Neural crest cell (in vitro differentiated cells): Measurements from ENCODE around the gene PODN. TPM values are rescaled to one million over a fixed set of nuclear protein-coding genes. Genes with fewer than 3 reads are reported as not detected.
A peak's percentile ranks its signal among the peaks of the same experiment; 100 is the strongest.

Source experiments
- DNase-seq: peaks from one replicate; pipeline ENCODE4 v3.0.0; 2021; ENCODE audit warnings: low read depth, mixed read lengths, low spot score
- H3K27ac Mint-ChIP-seq: one replicate; pipeline ENCODE4 v1.8.0; 2021; ENCODE audit warnings: mild to moderate bottlenecking, mixed read lengths; ENCODE audit not compliant: unreplicated experiment
- H3K27me3 Mint-ChIP-seq: 2 replicates; pipeline ENCODE4 v1.8.0; 2021; ENCODE audit warnings: low read depth, mild to moderate bottlenecking, mixed read lengths
- H3K36me3 Mint-ChIP-seq: 2 replicates; pipeline ENCODE4 v1.8.0; 2021; ENCODE audit warnings: low read depth, mild to moderate bottlenecking, mixed read lengths
- H3K4me1 Mint-ChIP-seq: 2 replicates; pipeline ENCODE4 v1.8.0; 2021; ENCODE audit warnings: mixed read lengths
- H3K4me3 Mint-ChIP-seq: one replicate; pipeline ENCODE4 v1.8.0; 2021; ENCODE audit warnings: mild to moderate bottlenecking, mixed read lengths
- H3K9me3 Mint-ChIP-seq: 2 replicates; pipeline ENCODE4 v1.8.0; 2021; ENCODE audit warnings: mixed read lengths
- CTCF ChIP-seq: fragments of 200-600 bp; sonication (generic); conservative IDR thresholded peaks from 2 replicates; pipeline ENCODE4 v1.5.0; 2021; ENCODE audit warnings: antibody characterized with exemption, mild to moderate bottlenecking
- total RNA-seq: library from RNA; stranded (reverse); gene quantifications from 2 replicates; pipeline ENCODE4 v1.2.1, GENCODE V29; 2021

Gene PODN
- total RNA-seq, 1 donor from 2014 or later, result 0.65 TPM

DNA sequence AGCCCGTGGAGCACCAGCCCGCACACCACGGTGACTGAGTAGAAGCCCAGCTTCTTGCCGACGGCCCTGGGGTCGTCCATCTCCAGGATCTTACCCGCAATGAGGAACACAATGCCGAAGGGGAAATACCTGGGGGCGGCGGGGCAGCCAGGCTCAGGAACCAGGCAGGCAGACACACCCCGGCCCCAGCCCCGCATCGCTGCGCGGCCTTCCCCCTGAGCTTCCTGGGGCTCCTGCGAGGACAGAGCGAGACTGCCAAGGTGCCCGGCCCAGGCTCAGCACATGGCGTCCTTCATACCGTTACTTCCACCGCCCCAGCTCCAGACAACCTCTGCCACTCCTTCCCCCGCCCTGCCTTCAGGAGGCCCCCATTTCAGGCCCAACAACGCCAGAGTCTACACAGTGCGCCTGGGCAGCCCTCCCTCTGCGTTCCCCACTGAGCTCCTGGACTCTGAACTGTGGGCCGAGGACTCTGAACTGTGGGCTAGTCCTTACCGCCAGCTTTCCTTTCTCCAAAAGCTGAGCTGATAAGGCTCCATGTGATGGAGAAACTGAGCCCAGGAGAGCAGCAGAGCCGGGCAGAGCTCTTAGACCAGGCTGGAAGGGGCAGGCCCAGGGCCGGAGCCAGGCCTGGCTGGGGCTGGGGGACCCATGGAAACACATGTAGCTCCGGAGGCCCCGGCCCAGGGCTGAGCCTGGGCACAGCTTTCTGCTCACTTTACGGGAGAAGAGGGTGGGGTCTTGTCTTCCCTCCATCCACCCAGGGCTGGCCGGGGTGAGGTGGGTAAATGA, 30.8 kb downstream of the PODN start:
- no peaks in the 10 kb centered on the region for H3K4me1 Mint-ChIP-seq
- no peak overlapping the region for H3K27ac Mint-ChIP-seq
- no peak overlapping the region for H3K4me3 Mint-ChIP-seq
- no peaks in the 10 kb centered on the region for H3K9me3 Mint-ChIP-seq
- DNase-seq, result no peak
- no peaks in the 10 kb centered on the region for H3K27me3 Mint-ChIP-seq
- TF ChIP-seq CTCF, result no peak
- no peaks in the 10 kb centered on the region for H3K36me3 Mint-ChIP-seq

- Mint-ChIP-seq H3K4me3 (no peak overlapping the region), H3K4me1 (no peaks in the 10 kb centered on the region), H3K36me3 (no peaks in the 10 kb centered on the region), H3K27ac (peak overlapping the region; percentile 12), H3K9me3 (no peaks in the 10 kb centered on the region), H3K27me3 (no peaks in the 10 kb centered on the region)
- DNase-seq, result no peak
- no peak for TF ChIP-seq CTCF
These were observed 31.4 kb downstream of the PODN start for GRCh38 chr1:53093451-53093754.

DNA sequence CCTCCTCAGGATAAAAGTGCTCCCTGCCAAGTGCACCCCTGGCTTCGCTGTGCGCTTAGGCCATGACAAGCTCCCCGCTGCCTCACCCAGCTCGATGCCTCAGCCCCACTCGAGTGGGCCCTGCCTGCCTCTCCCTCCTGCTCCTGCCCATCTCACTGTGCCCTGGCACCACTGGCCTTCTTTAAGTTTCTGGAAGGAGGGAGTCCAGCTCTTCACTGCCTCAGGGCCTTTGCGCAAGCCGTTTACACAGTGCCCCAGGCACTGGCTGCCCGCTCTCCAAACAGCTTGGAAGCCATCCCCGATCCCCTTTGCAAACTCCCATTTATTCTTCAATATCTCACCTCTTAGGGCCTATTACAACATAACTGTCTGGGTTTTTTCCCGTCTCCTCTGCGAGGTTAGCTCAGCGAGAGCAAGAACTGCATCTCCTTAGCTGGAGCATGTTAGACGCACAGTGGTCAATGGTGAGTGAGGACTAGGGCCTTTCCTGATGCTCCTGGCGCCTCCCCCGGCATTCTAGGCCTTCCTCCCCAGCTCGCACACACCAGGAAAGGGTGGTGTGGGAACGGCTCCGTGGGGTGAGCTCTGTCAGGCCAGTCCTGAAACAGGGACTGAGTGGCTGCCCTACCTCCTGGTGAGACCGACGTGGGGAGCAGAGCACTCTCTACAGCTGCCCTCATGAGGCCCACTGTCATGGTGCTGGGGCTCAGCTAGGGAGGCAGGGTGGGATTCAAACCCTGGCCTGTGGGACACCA, 31.9 kb downstream of the PODN start:
- H3K4me3 Mint-ChIP-seq, result no peak overlapping the region
- no peak for DNase-seq
- H3K4me1 Mint-ChIP-seq, result no peaks in the 10 kb centered on the region
- no peaks in the 10 kb centered on the region for H3K27me3 Mint-ChIP-seq
- H3K9me3 Mint-ChIP-seq, result no peaks in the 10 kb centered on the region
- peak overlapping the region; percentile 12 for H3K27ac Mint-ChIP-seq
- no peaks in the 10 kb centered on the region for H3K36me3 Mint-ChIP-seq
- no peak for TF ChIP-seq CTCF

- H3K4me3 Mint-ChIP-seq, result no peak overlapping the region
- H3K36me3 Mint-ChIP-seq, result no peaks in the 10 kb centered on the region
- H3K4me1 Mint-ChIP-seq, result no peaks in the 10 kb centered on the region
These were observed 32.5 kb downstream of the PODN start for GRCh38 chr1:53094533-53094919.

GRCh38 chr1:53104289-53104913, 42.4 kb downstream of the PODN start:
- Mint-ChIP-seq H3K4me1 (peaks cover 27% of the 10 kb centered on the region), H3K9me3 (no peaks in the 10 kb centered on the region), H3K27ac (peak overlapping the region; percentile 81), H3K4me3 (peak overlapping the region; percentile 4), H3K36me3 (no peaks in the 10 kb centered on the region), H3K27me3 (no peaks in the 10 kb centered on the region)
- TF ChIP-seq CTCF, result no peak
- no peak for DNase-seq

More at GRCh38 chr1:53094533-53094919, 32.5 kb downstream of the PODN start:
- Mint-ChIP-seq H3K27ac (no peak overlapping the region), H3K9me3 (no peaks in the 10 kb centered on the region), H3K27me3 (no peaks in the 10 kb centered on the region)
- DNase-seq, result no peak
- TF ChIP-seq CTCF, result no peak
